Gastroesophageal sphincter (tissue), 4 donors: ENCODE measurements around the gene KIF16B. TPM values are rescaled to one million over a fixed set of nuclear protein-coding genes. Genes with fewer than 3 reads are reported as not detected.

Experiments used
- ATAC-seq: fragments of 150-250 bp; one replicate; pipeline ENCODE4 v1.9.1; 2016; ENCODE audit warnings: mild to moderate bottlenecking, moderate library complexity
- H3K27ac ChIP-seq, 4 donors: fragments of 200-600 bp; sonication (generic) in 3 of 4; 1 replicate in 3 of 4; 2 replicates in 1 of 4; pipeline ENCODE4 v1.5.1; 2016 to 2019
- H3K27me3 ChIP-seq: fragments of 200-600 bp; sonication (generic); one replicate; pipeline ENCODE4 v1.5.1; 2019
- H3K36me3 ChIP-seq, 2 donors: fragments of 200-600 bp; sonication (generic); one replicate each; pipeline ENCODE4 v1.5.1; 2019; ENCODE audit warnings: control low read depth in 1 of 2
- H3K4me1 ChIP-seq, 3 donors: fragments of 200-600 bp; sonication (generic); 1 replicate in 2 of 3; 2 replicates in 1 of 3; pipeline ENCODE4 v1.5.1; 2016 to 2019; ENCODE audit warnings: control low read depth in 2 of 3
- H3K4me3 ChIP-seq, 2 donors: fragments of 200-600 bp; sonication (generic); one replicate each; pipeline ENCODE4 v1.5.1; 2019; ENCODE audit warnings: mild to moderate bottlenecking in 1 of 2, moderate library complexity in 1 of 2
- H3K9me3 ChIP-seq, 3 donors: fragments of 200-600 bp; sonication (generic); one replicate each; pipeline ENCODE4 v1.5.1; 2017 to 2019; ENCODE audit warnings: control low read depth in 2 of 3
- CTCF ChIP-seq, 4 experiments: fragments of 200-600 bp in 2 of 4; fragments of 450-650 bp in 2 of 4; sonication (generic) in 1 of 4; IDR thresholded peaks; one replicate each; pipeline ENCODE4 v1.5.1; 2017 to 2019; ENCODE audit warnings: antibody characterized with exemption in 4 of 4, mild to moderate bottlenecking in 2 of 4, moderate library complexity in 2 of 4
- EP300 ChIP-seq: sonication (generic); formaldehyde crosslinking; IDR thresholded peaks from one replicate; pipeline ENCODE4 v1.6.1; 2017; ENCODE audit warnings: antibody characterized with exemption, mild to moderate bottlenecking
- POLR2A ChIP-seq, 2 donors: fragments of 450-650 bp; IDR thresholded peaks; one replicate each; pipeline ENCODE4 v1.6.1; 2017; ENCODE audit warnings: antibody characterized with exemption in 2 of 2, mild to moderate bottlenecking in 2 of 2, moderate library complexity in 1 of 2
- POLR2AphosphoS5 ChIP-seq: sonication (generic); formaldehyde crosslinking; IDR thresholded peaks from one replicate; pipeline ENCODE4 v1.6.1; 2017; ENCODE audit warnings: antibody characterized with exemption
- WGBS, 2 donors: methylation state at CpG; one replicate each; pipeline ENCODE4 v1.1.5; 2018; ENCODE audit warnings: low coverage in 1 of 2; 5-methylcytosine and 5-hydroxymethylcytosine counted together
- total RNA-seq, 4 donors: library from RNA; depleted of rRNA; stranded (reverse); fragments of >200 nt; gene quantifications; one replicate each; pipeline ENCODE4 v1.1.0, GENCODE V29; 2016

KIF16B gene
- total RNA-seq, 4 donors from 2014 or later, result 15.9 to 26.6 (median 22.2) TPM

- H3K27ac ChIP-seq, result no peak overlapping the region
- H3K27me3 ChIP-seq, result no peaks in the 10 kb centered on the region
- H3K4me3 ChIP-seq, result no peak overlapping the region
- no peak for TF ChIP-seq POLR2A (IDR thresholded peaks at IDR 0.05)
- TF ChIP-seq CTCF (IDR thresholded peaks at IDR 0.05), result no peak
- TF ChIP-seq POLR2AphosphoS5, result no peak
- TF ChIP-seq EP300, result no peak
- peaks cover 0 to 6% (median 0%) of the 10 kb centered on the region in 3 donors for H3K4me1 ChIP-seq
- no peaks in the 10 kb centered on the region for H3K9me3 ChIP-seq
- ATAC-seq, result no peak
- peaks cover 0 to 52% of the 10 kb centered on the region in 2 donors for H3K36me3 ChIP-seq
Measured at GRCh38 chr20:16312998-16313397, 260.2 kb downstream of the KIF16B start.

GRCh38 chr20:16311756-16312155, 261.5 kb downstream of the KIF16B start:
- Histone ChIP-seq H3K9me3 (no peaks in the 10 kb centered on the region), H3K4me3 (no peak overlapping the region), H3K36me3 (peaks cover 0 to 48% of the 10 kb centered on the region in 2 donors), H3K27me3 (no peaks in the 10 kb centered on the region), H3K27ac (no peak overlapping the region), H3K4me1 (peaks cover 0 to 6% (median 0%) of the 10 kb centered on the region in 3 donors)
- TF ChIP-seq EP300 (no peak), CTCF (IDR thresholded peaks at IDR 0.05) (no peak), POLR2AphosphoS5 (no peak), POLR2A (IDR thresholded peaks at IDR 0.05) (no peak)
- WGBS, 2 donors, result 72 to 100% methylated on average over 1 of the region's 1 CpG
- no peak for ATAC-seq

GRCh38 chr20:16308754-16309153, 264.5 kb downstream of the KIF16B start:
- TF ChIP-seq POLR2A (IDR thresholded peaks at IDR 0.05), result no peak
- no peak for TF ChIP-seq POLR2AphosphoS5
- no peak for TF ChIP-seq EP300
- TF ChIP-seq CTCF (IDR thresholded peaks at IDR 0.05), result no peak
- 60% methylated on average over 2 of the region's 2 CpGs; no CpG with 5 or more reads in 1 of the 2 donors for WGBS, 2 donors
- ATAC-seq, result no peak
- peaks cover 0 to 9% (median 0%) of the 10 kb centered on the region in 3 donors for H3K9me3 ChIP-seq
- H3K4me3 ChIP-seq, result no peak overlapping the region
- no peak overlapping the region for H3K27ac ChIP-seq
- H3K27me3 ChIP-seq, result no peaks in the 10 kb centered on the region
- peaks cover 0 to 47% of the 10 kb centered on the region in 2 donors for H3K36me3 ChIP-seq
- peaks cover 0 to 6% (median 0%) of the 10 kb centered on the region in 3 donors for H3K4me1 ChIP-seq

- no peak overlapping the region for H3K27ac ChIP-seq
- no peaks in the 10 kb centered on the region for H3K27me3 ChIP-seq
- 0 to 39% methylated on average over 1 of the region's 1 CpG for WGBS, 2 donors
- H3K4me1 ChIP-seq, result no peaks in the 10 kb centered on the region
- peaks cover 0 to 27% of the 10 kb centered on the region in 2 donors for H3K36me3 ChIP-seq
- TF ChIP-seq CTCF (IDR thresholded peaks at IDR 0.05) (no peak), POLR2AphosphoS5 (no peak), EP300 (no peak), POLR2A (IDR thresholded peaks at IDR 0.05) (no peak)
- no peak for ATAC-seq
- no peak overlapping the region for H3K4me3 ChIP-seq
- peaks cover 0 to 33% (median 0%) of the 10 kb centered on the region in 3 donors for H3K9me3 ChIP-seq
Measured at GRCh38 chr20:16302818-16303217, 270.4 kb downstream of the KIF16B start.

- ATAC-seq, result no peak
- WGBS, 2 donors, result 95 to 100% methylated on average over 1 of the region's 1 CpG
- no peak overlapping the region for H3K4me3 ChIP-seq
Measured at GRCh38 chr20:16301986-16302385, 271.3 kb downstream of the KIF16B start.

More at GRCh38 chr20:16301986-16302385, 271.3 kb downstream of the KIF16B start:
- Histone ChIP-seq H3K27ac (no peak overlapping the region), H3K9me3 (peaks cover 0 to 33% (median 0%) of the 10 kb centered on the region in 3 donors), H3K4me1 (no peaks in the 10 kb centered on the region), H3K27me3 (no peaks in the 10 kb centered on the region), H3K36me3 (peaks cover 0 to 32% of the 10 kb centered on the region in 2 donors)
- TF ChIP-seq POLR2AphosphoS5 (no peak), POLR2A (IDR thresholded peaks at IDR 0.05) (no peak), EP300 (no peak), CTCF (IDR thresholded peaks at IDR 0.05) (no peak)
